Lower leg skin (tissue), 4 donors: ENCODE results near the gene TGFB2. TPM values are rescaled to one million over a fixed set of nuclear protein-coding genes. Genes with fewer than 3 reads are reported as not detected.

ENCODE experiments used
- DNase-seq, 2 donors: peaks; one replicate each; pipeline ENCODE4 v3.0.0-alpha.2; 2019; ENCODE audit warnings: low spot score in 2 of 2
- H3K4me3 ChIP-seq: fragments of 200-600 bp; sonication (generic); 2 replicates; pipeline ENCODE4 v1.5.1; 2017; ENCODE audit warnings: mild to moderate bottlenecking, low read depth; ENCODE audit not compliant: poor library complexity, severe bottlenecking
- CTCF ChIP-seq, 3 donors: fragments of 450-650 bp; IDR thresholded peaks; one replicate each; pipeline ENCODE4 v1.5.1; 2016; ENCODE audit warnings: antibody characterized with exemption in 3 of 3, mild to moderate bottlenecking in 3 of 3, moderate library complexity in 2 of 3
- POLR2A ChIP-seq, 2 donors: fragments of 450-650 bp; IDR thresholded peaks; one replicate each; pipeline ENCODE4 v1.6.1; 2016 to 2017; ENCODE audit warnings: antibody characterized with exemption in 2 of 2, mild to moderate bottlenecking in 1 of 2, moderate library complexity in 1 of 2
- WGBS, 2 donors: methylation state at CpG; one replicate each; pipeline ENCODE4 v1.1.5; 2018; 5-methylcytosine and 5-hydroxymethylcytosine counted together
- intact Hi-C: fragments of 100-400 bp; cut with DNase I; formaldehyde crosslinking; loops from one replicate; pipeline ENCODE4 v1.15.0; 2023; ENCODE audit warnings: low total_unique reads
- total RNA-seq, 4 donors: library from RNA; depleted of rRNA; stranded (reverse); fragments of >200 nt; gene quantifications; one replicate each; pipeline ENCODE4 v1.1.0, GENCODE V29; 2016

TGFB2 gene
- total RNA-seq, 4 donors from 2014 or later: 0.55 to 2.9 (median 1.8) TPM

- intact Hi-C loops: no loop called here
- DNase-seq: no peak
- no peak overlapping the region for H3K4me3 ChIP-seq
- 80 to 83% methylated on average over 1 of the region's 1 CpG for WGBS, 2 donors
- TF ChIP-seq CTCF (IDR thresholded peaks at IDR 0.05) (no peak), POLR2A (IDR thresholded peaks at IDR 0.05) (no peak)
These were observed 66.0 kb downstream of the TGFB2 start for GRCh38 chr1:218411101-218411500.

GRCh38 chr1:218412171-218412570 lies 67.0 kb downstream of the TGFB2 start:
- intact Hi-C loops: no loop called here
- TF ChIP-seq CTCF (IDR thresholded peaks at IDR 0.05): no peak
- no peak overlapping the region for H3K4me3 ChIP-seq
- 64 to 66% methylated on average over 7 of the region's 7 CpGs for WGBS, 2 donors
- no peak for DNase-seq

- intact Hi-C loops: no loop called here
- DNase-seq: no peak
- no peak overlapping the region for H3K4me3 ChIP-seq
- 94 to 95% methylated on average over 10 of the region's 10 CpGs for WGBS, 2 donors
- TF ChIP-seq CTCF (IDR thresholded peaks at IDR 0.05) (no peak), POLR2A (IDR thresholded peaks at IDR 0.05) (no peak)
These were observed 68.0 kb downstream of the TGFB2 start for GRCh38 chr1:218413179-218413578.

- 73 to 76% methylated on average over 6 of the region's 6 CpGs for WGBS, 2 donors
- DNase-seq: no peak
- H3K4me3 ChIP-seq: no peak overlapping the region
- TF ChIP-seq CTCF (IDR thresholded peaks at IDR 0.05) (no peak), POLR2A (IDR thresholded peaks at IDR 0.05) (no peak)
- intact Hi-C loops: no loop called here
These were observed 69.1 kb downstream of the TGFB2 start for GRCh38 chr1:218414060-218414728.

- intact Hi-C loops: no loop called here
- no peak overlapping the region for H3K4me3 ChIP-seq
- no peak for TF ChIP-seq POLR2A (IDR thresholded peaks at IDR 0.05)
- no peak for TF ChIP-seq CTCF (IDR thresholded peaks at IDR 0.05)
- 89 to 90% methylated on average over 1 of the region's 1 CpG for WGBS, 2 donors
- no peak for DNase-seq
These were observed 70.6 kb downstream of the TGFB2 start for GRCh38 chr1:218415726-218416125.

GRCh38 chr1:218421531-218421930 lies 76.4 kb downstream of the TGFB2 start:
- intact Hi-C loops: no loop called here
- no peak for DNase-seq
- no peak overlapping the region for H3K4me3 ChIP-seq
- TF ChIP-seq POLR2A (IDR thresholded peaks at IDR 0.05) (no peak), CTCF (IDR thresholded peaks at IDR 0.05) (no peak)
